ENCODE measurements around the gene ZNF236. TPM values are rescaled to one million over a fixed set of nuclear protein-coding genes. Genes with fewer than 3 reads are reported as not detected.

The ZNF236 gene
- total RNA-seq, 1 donor, result 13.6 TPM

- TF ChIP-seq CTCF (IDR thresholded peaks at IDR 0.05; ENCODE audit: insufficient read depth, low read length), result no peak
- H3K4me3 ChIP-seq (ENCODE audit: low read depth, low read length), result no peak overlapping the region
- DNase-seq (ENCODE audit: low read depth), result no peak
Observed at GRCh38 chr18:76842837-76843530, 20.6 kb downstream of the ZNF236 start.

DNA sequence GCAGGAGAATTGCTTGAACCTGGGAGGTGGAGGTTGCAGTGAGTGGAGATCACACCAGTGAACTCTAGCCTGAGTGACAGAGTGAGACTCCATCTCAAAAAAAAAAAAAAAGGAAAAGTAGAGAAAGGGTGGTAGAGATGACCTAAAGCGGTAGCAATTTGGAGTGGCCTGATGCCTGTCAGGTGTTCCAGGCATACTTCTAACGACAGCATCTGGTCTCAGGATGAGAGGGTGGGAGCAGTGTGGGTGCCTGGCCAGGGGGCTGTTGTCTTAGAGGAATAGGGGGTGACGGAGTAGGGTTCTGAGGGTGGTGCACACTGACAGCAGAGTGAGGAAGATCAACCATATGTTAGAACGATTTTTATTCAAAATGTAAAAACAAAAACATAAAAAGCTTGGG is 21.8 kb downstream of the ZNF236 start:
- TF ChIP-seq CTCF (IDR thresholded peaks at IDR 0.05; ENCODE audit: insufficient read depth, low read length), result no peak

DNA sequence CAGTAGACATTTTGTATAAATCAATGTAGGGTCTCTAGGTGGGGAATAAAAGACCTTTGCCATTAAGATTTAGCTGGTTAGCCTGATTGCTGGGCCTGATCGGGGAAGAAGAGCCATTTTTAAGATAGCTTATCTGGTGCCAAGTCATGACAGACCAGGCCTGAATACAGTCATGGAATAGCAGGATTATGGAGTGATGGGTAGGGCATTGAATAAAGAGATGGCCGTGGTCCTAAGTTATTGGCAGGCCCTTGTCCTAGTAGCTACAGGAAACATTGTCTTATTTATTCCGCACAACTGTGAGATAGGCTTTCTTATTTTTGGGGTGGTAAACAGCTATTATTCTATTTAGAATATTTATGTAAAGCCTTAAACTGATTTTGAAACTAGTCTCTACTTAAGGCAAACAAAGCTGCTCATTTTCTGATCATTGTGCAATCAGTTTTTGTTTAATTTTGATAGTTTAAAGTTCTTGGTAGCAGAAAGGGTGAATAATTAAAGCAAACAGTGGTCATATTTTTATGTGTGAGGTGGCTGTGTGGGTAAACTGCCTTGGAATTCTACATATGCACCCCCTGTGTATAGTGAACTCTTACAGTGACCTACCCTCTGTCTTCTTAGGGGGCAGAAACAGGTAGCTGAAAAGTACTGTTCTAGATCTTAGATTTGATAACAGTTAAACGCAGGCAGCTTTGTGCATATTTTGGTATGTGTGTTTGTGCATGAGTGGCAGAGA is 22.6 kb downstream of the ZNF236 start:
- no peak for TF ChIP-seq CTCF (IDR thresholded peaks at IDR 0.05; ENCODE audit: insufficient read depth, low read length)
- no peak overlapping the region for H3K4me3 ChIP-seq (ENCODE audit: low read depth, low read length)
- no peak for DNase-seq (ENCODE audit: low read depth)

More for the DNA sequence above, 21.8 kb downstream of the ZNF236 start:
- H3K4me3 ChIP-seq (ENCODE audit: low read depth, low read length), result no peak overlapping the region
- no peak for DNase-seq (ENCODE audit: low read depth)

DNA sequence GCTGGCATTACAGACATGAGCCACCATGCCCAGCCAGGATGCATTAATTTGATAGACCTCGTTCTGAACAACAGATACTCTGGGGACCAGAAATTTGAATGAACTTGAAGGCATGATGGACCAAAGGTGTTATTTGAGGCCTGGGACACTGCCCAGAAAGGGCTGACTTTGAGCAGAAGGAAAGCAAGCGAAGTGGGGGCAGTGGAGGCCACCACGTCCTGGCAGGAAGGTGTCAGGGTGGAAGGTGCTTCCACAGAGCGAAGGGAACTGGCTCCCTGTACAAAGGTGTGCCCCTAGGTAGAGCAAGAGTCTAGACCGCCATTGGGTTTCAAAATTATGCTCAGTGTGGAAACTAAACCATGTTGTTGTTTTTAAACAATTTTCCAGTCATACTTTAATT is 23.9 kb downstream of the ZNF236 start:
- TF ChIP-seq CTCF (IDR thresholded peaks at IDR 0.05; ENCODE audit: insufficient read depth, low read length), result no peak
- no peak for DNase-seq (ENCODE audit: low read depth)
- no peak overlapping the region for H3K4me3 ChIP-seq (ENCODE audit: low read depth, low read length)

GRCh38 chr18:76847916-76848315 is 25.6 kb downstream of the ZNF236 start:
- TF ChIP-seq CTCF (IDR thresholded peaks at IDR 0.05; ENCODE audit: insufficient read depth, low read length), result peak; percentile 22
- DNase-seq (ENCODE audit: low read depth), result no peak
- H3K4me3 ChIP-seq (ENCODE audit: low read depth, low read length), result no peak overlapping the region

- TF ChIP-seq CTCF (IDR thresholded peaks at IDR 0.05; ENCODE audit: insufficient read depth, low read length), result no peak
- DNase-seq (ENCODE audit: low read depth), result no peak
- H3K4me3 ChIP-seq (ENCODE audit: low read depth, low read length), result no peak overlapping the region
Observed at GRCh38 chr18:76850112-76850511, 27.8 kb downstream of the ZNF236 start.

Data from fibroblast of the aortic adventitia (primary cell).